Suprapubic skin (tissue), 4 donors: ENCODE data around the gene ADAM29.

ENCODE experiments used
- CTCF ChIP-seq, 2 donors: fragments of 200-600 bp in 1 of 2; fragments of 450-650 bp in 1 of 2; sonication (generic) in 1 of 2; IDR thresholded peaks; one replicate each; pipeline ENCODE4 v1.5.1; 2016 to 2019; ENCODE audit warnings: antibody characterized with exemption in 2 of 2, mild to moderate bottlenecking in 1 of 2, moderate library complexity in 1 of 2
- EP300 ChIP-seq: sonication (generic); formaldehyde crosslinking; IDR thresholded peaks from one replicate; pipeline ENCODE4 v1.6.1; 2017; ENCODE audit warnings: antibody characterized with exemption
- POLR2A ChIP-seq, 2 donors: fragments of 450-650 bp; IDR thresholded peaks; one replicate each; pipeline ENCODE4 v1.6.1; 2017; ENCODE audit warnings: antibody characterized with exemption in 2 of 2, mild to moderate bottlenecking in 2 of 2, moderate library complexity in 2 of 2
- POLR2AphosphoS5 ChIP-seq, 3 donors: sonication (generic); formaldehyde crosslinking; IDR thresholded peaks; one replicate each; pipeline ENCODE4 v1.6.1; 2017; ENCODE audit warnings: antibody characterized with exemption in 3 of 3

- no peak for TF ChIP-seq CTCF (IDR thresholded peaks at IDR 0.05)
- no peak for TF ChIP-seq POLR2A (IDR thresholded peaks at IDR 0.05)
- TF ChIP-seq EP300: no peak
- no peak for TF ChIP-seq POLR2AphosphoS5 (IDR thresholded peaks at IDR 0.05)
Measured at GRCh38 chr4:174882317-174882992, 35.7 kb upstream of the ADAM29 start.
